ENCODE data around the gene LHX3. TPM values are rescaled to one million over a fixed set of nuclear protein-coding genes. Genes with fewer than 3 reads are reported as not detected.

Gene LHX3
- total RNA-seq, 3 donors from 2014 or later: not detected

- Histone ChIP-seq H3K36me3 (no peaks in the 10 kb centered on the region), H3K9me3 (no peaks in the 10 kb centered on the region), H3K4me1 (no peaks in the 10 kb centered on the region), H3K4me3 (no peak overlapping the region), H3K27me3 (peaks cover 0 to 72% of the 10 kb centered on the region in 2 donors), H3K27ac (no peak overlapping the region)
- TF ChIP-seq POLR2A (IDR thresholded peaks at IDR 0.05) (no peak), POLR2AphosphoS5 (IDR thresholded peaks at IDR 0.05) (no peak), CTCF (IDR thresholded peaks at IDR 0.05) (no peak)
- intact Hi-C loops (cut with DNase I; ENCODE audit: low total_unique reads): no loop called here
- no peak for DNase-seq (ENCODE audit: low spot score in 2 of 2)
Observed at GRCh38 chr9:136185596-136186366, 19.1 kb downstream of the LHX3 start.

GRCh38 chr9:136185066-136185465 is 19.9 kb downstream of the LHX3 start:
- no peak overlapping the region for H3K27ac ChIP-seq
- intact Hi-C loops (cut with DNase I; ENCODE audit: low total_unique reads): no loop called here
- H3K4me1 ChIP-seq: no peaks in the 10 kb centered on the region
- TF ChIP-seq POLR2A (IDR thresholded peaks at IDR 0.05): no peak
- no peak for DNase-seq (ENCODE audit: low spot score in 2 of 2)
- H3K4me3 ChIP-seq: no peak overlapping the region
- H3K9me3 ChIP-seq: no peaks in the 10 kb centered on the region
- H3K36me3 ChIP-seq: no peaks in the 10 kb centered on the region
- H3K27me3 ChIP-seq: peaks cover 0 to 65% of the 10 kb centered on the region in 2 donors

GRCh38 chr9:136182850-136183422 is 22.0 kb downstream of the LHX3 start:
- H3K4me1 ChIP-seq: no peaks in the 10 kb centered on the region
- H3K4me3 ChIP-seq: no peak overlapping the region
- H3K27me3 ChIP-seq: peaks cover 0 to 54% of the 10 kb centered on the region in 2 donors
- H3K36me3 ChIP-seq: no peaks in the 10 kb centered on the region
- no peak for TF ChIP-seq POLR2AphosphoS5 (IDR thresholded peaks at IDR 0.05)
- no peak for TF ChIP-seq POLR2A (IDR thresholded peaks at IDR 0.05)
- TF ChIP-seq CTCF (IDR thresholded peaks at IDR 0.05): no peak
- no peak overlapping the region for H3K27ac ChIP-seq
- intact Hi-C loops (cut with DNase I; ENCODE audit: low total_unique reads): no loop called here
- no peaks in the 10 kb centered on the region for H3K9me3 ChIP-seq
- no peak for DNase-seq (ENCODE audit: low spot score in 2 of 2)

GRCh38 chr9:136182420-136182787 is 22.5 kb downstream of the LHX3 start:
- Histone ChIP-seq H3K9me3 (no peaks in the 10 kb centered on the region), H3K4me3 (no peak overlapping the region), H3K27me3 (peaks cover 0 to 49% of the 10 kb centered on the region in 2 donors), H3K27ac (no peak overlapping the region), H3K4me1 (no peaks in the 10 kb centered on the region), H3K36me3 (no peaks in the 10 kb centered on the region)
- no peak for TF ChIP-seq POLR2A (IDR thresholded peaks at IDR 0.05)
- TF ChIP-seq CTCF (IDR thresholded peaks at IDR 0.05): no peak
- TF ChIP-seq POLR2AphosphoS5 (IDR thresholded peaks at IDR 0.05): no peak
- intact Hi-C loops (cut with DNase I; ENCODE audit: low total_unique reads): no loop called here
- DNase-seq (ENCODE audit: low spot score in 2 of 2): no peak

GRCh38 chr9:136181784-136182419 is 23.0 kb downstream of the LHX3 start:
- TF ChIP-seq POLR2A (IDR thresholded peaks at IDR 0.05): no peak
- TF ChIP-seq CTCF (IDR thresholded peaks at IDR 0.05): no peak
- no peak for TF ChIP-seq POLR2AphosphoS5 (IDR thresholded peaks at IDR 0.05)
- DNase-seq (ENCODE audit: low spot score in 2 of 2): no peak
- no peaks in the 10 kb centered on the region for H3K9me3 ChIP-seq
- intact Hi-C loops (cut with DNase I; ENCODE audit: low total_unique reads): no loop called here
- H3K4me1 ChIP-seq: no peaks in the 10 kb centered on the region
- H3K36me3 ChIP-seq: no peaks in the 10 kb centered on the region
- peaks cover 0 to 46% of the 10 kb centered on the region in 2 donors for H3K27me3 ChIP-seq
- no peak overlapping the region for H3K27ac ChIP-seq
- no peak overlapping the region for H3K4me3 ChIP-seq

Data from breast epithelium (tissue), 4 donors.